Upper lobe of left lung (tissue), 6 donors: ENCODE measurements around the gene APC2. TPM values are rescaled to one million over a fixed set of nuclear protein-coding genes. Genes with fewer than 3 reads are reported as not detected.

Source experiments
- ATAC-seq, 2 donors: fragments of 200-7000 bp; cut with Tn5 transposase; one replicate each; pipeline ENCODE4 v1.9.1; 2022; ENCODE audit warnings: mild to moderate bottlenecking in 2 of 2, moderate library complexity in 2 of 2; ENCODE audit not compliant: low FRiP score in 2 of 2
- DNase-seq, 2 donors: peaks; one replicate each; pipeline ENCODE4 v3.0.0-alpha.2; 2019 to 2020
- H3K27ac ChIP-seq, 4 donors: fragments of 200-600 bp; sonication (generic); one replicate each; pipeline ENCODE4 v1.5.1; 2016 to 2019
- H3K27me3 ChIP-seq, 4 donors: fragments of 200-600 bp; sonication (generic); one replicate each; pipeline ENCODE4 v1.5.1; 2017 to 2019
- H3K36me3 ChIP-seq, 4 donors: fragments of 200-600 bp; sonication (generic); one replicate each; pipeline ENCODE4 v1.5.1; 2016 to 2019
- H3K4me1 ChIP-seq, 4 donors: fragments of 200-600 bp; sonication (generic); one replicate each; pipeline ENCODE4 v1.5.1; 2018 to 2019
- H3K4me3 ChIP-seq, 4 donors: fragments of 200-600 bp; sonication (generic); one replicate each; pipeline ENCODE4 v1.5.1; 2017 to 2019; ENCODE audit warnings: mild to moderate bottlenecking in 2 of 4, moderate library complexity in 1 of 4
- H3K9me3 ChIP-seq, 4 donors: fragments of 200-600 bp; sonication (generic); one replicate each; pipeline ENCODE4 v1.5.1; 2018 to 2019
- CTCF ChIP-seq, 6 experiments: fragments of 450-650 bp in 4 of 6; fragments of 200-600 bp in 2 of 6; sonication (generic) in 2 of 6; IDR thresholded peaks; one replicate each; pipeline ENCODE4 v1.5.1; 2016 to 2019; ENCODE audit warnings: antibody characterized with exemption in 6 of 6
- EP300 ChIP-seq, 4 donors: sonication (generic); formaldehyde crosslinking; IDR thresholded peaks; one replicate each; pipeline ENCODE4 v1.5.1; 2017; ENCODE audit warnings: antibody characterized with exemption in 4 of 4, control low read depth in 2 of 4
- POLR2A ChIP-seq, 4 donors: fragments of 450-650 bp; IDR thresholded peaks; one replicate each; pipeline ENCODE4 v1.5.1; 2016 to 2017; ENCODE audit warnings: antibody characterized with exemption in 4 of 4, mild to moderate bottlenecking in 2 of 4
- POLR2AphosphoS5 ChIP-seq, 2 donors: sonication (generic); formaldehyde crosslinking; IDR thresholded peaks; one replicate each; pipeline ENCODE4 v1.5.1; 2017; ENCODE audit warnings: antibody characterized with exemption in 2 of 2
- WGBS, 2 donors: methylation state at CpG; one replicate each; pipeline ENCODE4 v1.1.5; 2017 to 2018; 5-methylcytosine and 5-hydroxymethylcytosine counted together
- total RNA-seq, 6 donors: library from RNA; depleted of rRNA in 4 of 6; stranded (reverse); fragments of >200 nt in 4 of 6; gene quantifications; one replicate each; pipeline versions ENCODE4 v1.1.0 to v1.2.1, GENCODE V29; 2016 to 2021
- donor health status: DM: no; HTN: no; CAD: no; lungs with moderate emphysema.
- donor health status: DM: no; HTN: yes; CAD: no; lungs with severe emphysema.

APC2 gene
- total RNA-seq, 6 donors from 2014 or later, result 0.06 to 1.0 (median 0.11) TPM; not detected in 1

DNA sequence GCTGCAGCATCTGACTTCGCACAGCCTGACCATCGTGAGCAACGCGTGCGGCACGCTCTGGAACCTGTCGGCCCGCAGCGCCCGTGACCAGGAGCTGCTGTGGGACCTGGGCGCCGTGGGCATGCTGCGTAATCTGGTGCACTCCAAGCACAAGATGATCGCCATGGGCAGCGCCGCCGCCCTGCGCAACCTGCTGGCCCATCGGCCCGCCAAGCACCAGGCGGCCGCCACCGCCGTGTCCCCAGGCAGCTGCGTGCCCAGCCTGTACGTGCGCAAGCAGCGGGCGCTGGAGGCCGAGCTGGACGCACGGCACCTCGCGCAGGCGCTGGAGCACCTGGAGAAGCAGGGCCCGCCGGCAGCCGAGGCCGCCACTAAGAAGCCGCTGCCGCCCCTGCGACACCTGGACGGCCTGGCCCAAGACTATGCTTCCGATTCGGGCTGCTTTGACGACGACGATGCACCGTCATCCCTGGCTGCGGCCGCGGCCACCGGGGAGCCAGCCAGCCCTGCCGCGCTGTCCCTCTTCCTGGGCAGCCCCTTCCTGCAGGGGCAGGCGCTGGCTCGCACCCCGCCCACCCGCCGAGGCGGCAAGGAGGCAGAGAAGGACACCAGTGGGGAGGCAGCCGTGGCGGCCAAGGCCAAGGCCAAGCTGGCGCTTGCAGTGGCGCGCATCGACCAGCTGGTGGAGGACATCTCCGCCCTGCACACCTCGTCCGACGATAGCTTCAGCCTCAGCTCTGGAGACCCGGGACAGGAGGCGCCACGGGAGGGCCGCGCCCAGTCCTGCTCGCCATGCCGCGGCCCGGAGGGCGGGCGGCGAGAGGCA, 15.5 kb downstream of the APC2 start:
- H3K27ac ChIP-seq, result no peak overlapping the region
- H3K27me3 ChIP-seq, result peaks cover 4 to 56% (median 41%) of the 10 kb centered on the region in 4 donors
- TF ChIP-seq CTCF (IDR thresholded peaks at IDR 0.05), result peak in 5 of 6 experiments; percentile 28 to 72 (median 51)
- TF ChIP-seq EP300 (IDR thresholded peaks at IDR 0.05), result no peak
- no peak for TF ChIP-seq POLR2AphosphoS5 (IDR thresholded peaks at IDR 0.05)
- TF ChIP-seq POLR2A (IDR thresholded peaks at IDR 0.05), result no peak
- DNase-seq (peak; percentile 39 to 88), ATAC-seq (peak in 1 of 2 donors; percentile 34)
- H3K4me1 ChIP-seq, result peaks cover 43 to 56% (median 50%) of the 10 kb centered on the region in 4 donors
- peaks cover 0 to 9% (median 3%) of the 10 kb centered on the region in 4 donors for H3K36me3 ChIP-seq
- H3K9me3 ChIP-seq, result no peaks in the 10 kb centered on the region
- peak overlapping the region in 1 of 4 donors; percentile 20 for H3K4me3 ChIP-seq
- WGBS, 2 donors, result 32% methylated on average over 42 of the region's 83 CpGs; no CpG with 5 or more reads in 1 of the 2 donors

DNA sequence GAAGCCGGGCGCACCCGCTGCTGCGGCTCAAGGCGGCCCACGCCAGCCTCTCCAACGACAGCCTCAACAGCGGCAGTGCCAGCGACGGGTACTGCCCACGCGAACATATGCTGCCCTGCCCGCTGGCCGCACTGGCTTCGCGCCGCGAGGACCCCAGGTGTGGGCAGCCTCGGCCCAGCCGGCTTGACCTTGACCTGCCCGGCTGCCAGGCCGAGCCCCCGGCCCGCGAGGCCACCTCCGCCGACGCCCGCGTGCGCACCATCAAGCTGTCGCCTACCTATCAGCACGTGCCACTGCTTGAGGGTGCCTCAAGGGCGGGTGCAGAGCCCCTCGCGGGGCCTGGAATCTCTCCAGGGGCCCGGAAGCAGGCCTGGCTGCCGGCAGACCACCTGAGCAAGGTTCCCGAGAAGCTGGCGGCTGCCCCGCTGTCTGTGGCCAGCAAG, 16.1 kb downstream of the APC2 start:
- H3K27ac ChIP-seq, result no peak overlapping the region
- 50% methylated on average over 4 of the region's 41 CpGs; no CpG with 5 or more reads in 1 of the 2 donors for WGBS, 2 donors
- TF ChIP-seq POLR2A (IDR thresholded peaks at IDR 0.05), result no peak
- H3K9me3 ChIP-seq, result no peaks in the 10 kb centered on the region
- H3K27me3 ChIP-seq, result peaks cover 5 to 62% (median 46%) of the 10 kb centered on the region in 4 donors
- peaks cover 50 to 63% (median 56%) of the 10 kb centered on the region in 4 donors for H3K4me1 ChIP-seq
- H3K36me3 ChIP-seq, result peaks cover 0 to 2% (median 0%) of the 10 kb centered on the region in 4 donors
- DNase-seq (no peak), ATAC-seq (no peak)
- H3K4me3 ChIP-seq, result peak overlapping the region in 1 of 4 donors; percentile 20

DNA sequence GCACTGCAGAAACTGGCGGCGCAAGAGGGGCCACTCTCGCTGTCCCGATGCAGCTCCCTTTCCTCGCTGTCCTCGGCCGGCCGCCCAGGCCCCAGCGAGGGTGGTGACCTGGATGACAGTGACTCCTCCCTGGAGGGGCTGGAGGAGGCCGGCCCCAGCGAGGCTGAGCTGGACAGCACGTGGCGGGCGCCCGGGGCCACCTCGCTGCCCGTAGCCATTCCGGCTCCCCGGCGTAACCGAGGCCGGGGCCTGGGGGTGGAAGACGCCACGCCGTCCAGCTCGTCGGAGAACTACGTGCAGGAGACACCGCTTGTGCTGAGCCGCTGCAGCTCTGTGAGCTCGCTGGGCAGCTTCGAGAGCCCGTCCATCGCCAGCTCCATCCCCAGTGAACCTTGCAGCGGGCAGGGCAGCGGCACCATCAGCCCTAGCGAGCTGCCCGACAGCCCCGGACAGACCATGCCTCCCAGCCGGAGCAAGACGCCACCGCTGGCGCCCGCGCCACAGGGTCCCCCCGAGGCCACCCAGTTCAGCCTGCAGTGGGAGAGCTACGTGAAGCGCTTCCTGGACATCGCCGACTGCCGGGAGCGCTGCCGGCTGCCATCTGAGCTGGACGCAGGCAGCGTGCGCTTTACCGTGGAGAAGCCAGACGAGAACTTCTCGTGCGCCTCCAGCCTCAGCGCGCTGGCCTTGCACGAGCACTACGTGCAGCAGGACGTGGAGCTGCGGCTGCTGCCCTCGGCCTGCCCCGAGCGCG, 16.7 kb downstream of the APC2 start:
- peak in 1 of 2 donors; percentile 83 for DNase-seq
- ATAC-seq, result no peak
- TF ChIP-seq EP300 (IDR thresholded peaks at IDR 0.05), result no peak
- no peak for TF ChIP-seq CTCF (IDR thresholded peaks at IDR 0.05)
- TF ChIP-seq POLR2AphosphoS5 (IDR thresholded peaks at IDR 0.05), result no peak
- no peak for TF ChIP-seq POLR2A (IDR thresholded peaks at IDR 0.05)
- Histone ChIP-seq H3K27ac (no peak overlapping the region), H3K4me3 (no peak overlapping the region), H3K27me3 (peaks cover 5 to 68% (median 49%) of the 10 kb centered on the region in 4 donors), H3K36me3 (no peaks in the 10 kb centered on the region), H3K9me3 (no peaks in the 10 kb centered on the region), H3K4me1 (peaks cover 56 to 69% (median 62%) of the 10 kb centered on the region in 4 donors)
- WGBS, 2 donors, result 0 to 26% methylated on average over 1 to 45 of the region's 70 CpGs

DNA sequence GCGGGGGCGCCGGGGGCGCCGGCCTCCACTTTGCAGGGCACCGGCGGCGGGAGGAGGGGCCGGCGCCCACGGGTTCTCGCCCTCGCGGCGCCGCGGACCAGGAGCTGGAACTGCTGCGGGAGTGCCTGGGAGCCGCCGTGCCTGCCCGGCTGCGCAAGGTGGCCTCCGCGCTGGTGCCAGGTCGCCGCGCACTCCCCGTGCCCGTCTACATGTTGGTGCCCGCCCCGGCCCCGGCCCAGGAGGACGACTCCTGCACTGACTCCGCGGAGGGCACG, 17.2 kb downstream of the APC2 start:
- H3K27ac ChIP-seq, result no peak overlapping the region
- TF ChIP-seq EP300 (IDR thresholded peaks at IDR 0.05), result no peak
- TF ChIP-seq POLR2AphosphoS5 (IDR thresholded peaks at IDR 0.05), result no peak
- TF ChIP-seq CTCF (IDR thresholded peaks at IDR 0.05), result no peak
- no peak for TF ChIP-seq POLR2A (IDR thresholded peaks at IDR 0.05)
- H3K4me3 ChIP-seq, result peak overlapping the region in 1 of 4 donors; percentile 3
- 14% methylated on average over 7 of the region's 36 CpGs; no CpG with 5 or more reads in 1 of the 2 donors for WGBS, 2 donors
- H3K9me3 ChIP-seq, result no peaks in the 10 kb centered on the region
- ATAC-seq, result no peak
- H3K27me3 ChIP-seq, result peaks cover 5 to 73% (median 51%) of the 10 kb centered on the region in 4 donors
- peaks cover 60 to 74% (median 65%) of the 10 kb centered on the region in 4 donors for H3K4me1 ChIP-seq
- H3K36me3 ChIP-seq, result no peaks in the 10 kb centered on the region
- no peak for DNase-seq
